ENCODE results near the gene PGA4. TPM values are rescaled to one million over a fixed set of nuclear protein-coding genes. Genes with fewer than 3 reads are reported as not detected.
"Not testable (repeated sequence)": the region's sequence is repeated elsewhere in the genome, so short reads cannot be mapped to it uniquely, and the experiment has no call there.

Gene PGA4
- total RNA-seq, 1 donor from 2014 or later, result not detected

GRCh38 chr11:61219016-61219415, 3.1 kb upstream of the PGA4 start:
- not testable (repeated sequence) for DNase-seq (ENCODE audit: low read depth); H3K36me3 ChIP-seq (ENCODE audit: control insufficient read depth, insufficient read depth, low read length); H3K4me3 ChIP-seq (ENCODE audit: low read depth, low read length); H3K27me3 ChIP-seq (ENCODE audit: control insufficient read depth, insufficient read depth, low read length)

DNA sequence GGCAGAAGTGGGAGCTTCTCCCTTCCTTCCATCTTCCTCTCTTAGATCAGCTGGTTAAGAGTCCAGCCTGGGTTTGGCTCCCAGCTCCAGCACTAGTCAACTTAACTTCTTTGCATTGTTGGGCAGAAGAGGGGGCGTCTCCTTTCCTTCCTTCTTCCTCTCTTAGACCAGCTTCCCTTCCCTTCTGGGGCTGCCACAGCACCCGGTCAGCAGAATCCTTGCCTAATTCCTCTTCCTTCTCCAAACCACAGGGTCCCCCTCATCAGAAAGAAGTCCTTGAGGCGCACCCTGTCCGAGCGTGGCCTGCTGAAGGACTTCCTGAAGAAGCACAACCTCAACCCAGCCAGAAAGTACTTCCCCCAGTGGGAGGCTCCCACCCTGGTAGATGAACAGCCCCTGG, 545 bp downstream of the PGA4 start:
- not testable (repeated sequence) for H3K4me3 ChIP-seq (ENCODE audit: low read depth, low read length); H3K27me3 ChIP-seq (ENCODE audit: control insufficient read depth, insufficient read depth, low read length); H3K36me3 ChIP-seq (ENCODE audit: control insufficient read depth, insufficient read depth, low read length); DNase-seq (ENCODE audit: low read depth)

DNA sequence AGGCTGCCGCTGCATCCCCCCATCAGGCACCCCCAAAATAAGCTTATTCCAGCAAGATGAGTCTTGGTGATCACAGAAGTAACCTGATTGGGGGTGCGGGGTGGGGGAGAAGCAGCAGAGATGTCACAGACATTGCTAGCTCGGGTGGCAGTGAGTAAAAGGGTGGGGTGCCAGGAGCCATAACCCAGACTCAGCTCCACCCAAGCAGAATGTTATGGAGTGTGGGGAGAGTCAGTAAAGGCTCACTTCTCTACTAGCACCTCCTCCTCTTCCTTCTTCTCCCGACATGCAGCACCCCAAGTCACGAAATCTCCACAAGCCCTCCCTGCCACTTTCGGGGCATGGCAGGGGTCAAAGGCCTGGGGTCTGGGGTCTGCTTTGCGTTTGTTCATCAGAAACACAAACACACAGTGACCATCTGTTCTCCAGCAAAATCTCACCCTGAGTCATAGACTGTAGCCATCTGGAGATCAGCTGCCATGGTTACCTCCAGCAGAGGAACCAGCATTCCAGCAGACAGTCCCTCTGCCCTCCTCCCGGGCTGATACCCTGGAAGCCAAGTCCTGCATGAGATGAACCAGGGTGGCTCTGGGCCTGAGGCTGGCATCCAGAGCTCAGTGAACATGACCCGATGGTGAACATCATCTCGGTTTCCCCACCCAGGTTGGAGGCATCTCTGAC, 4.5 kb downstream of the PGA4 start:
- H3K4me3 ChIP-seq (ENCODE audit: low read depth, low read length); DNase-seq (ENCODE audit: low read depth); H3K36me3 ChIP-seq (ENCODE audit: control insufficient read depth, insufficient read depth, low read length); H3K27me3 ChIP-seq (ENCODE audit: control insufficient read depth, insufficient read depth, low read length): not testable (repeated sequence)

GRCh38 chr11:61229458-61229857, 7.3 kb downstream of the PGA4 start:
- DNase-seq (ENCODE audit: low read depth), result not testable (repeated sequence)

DNA sequence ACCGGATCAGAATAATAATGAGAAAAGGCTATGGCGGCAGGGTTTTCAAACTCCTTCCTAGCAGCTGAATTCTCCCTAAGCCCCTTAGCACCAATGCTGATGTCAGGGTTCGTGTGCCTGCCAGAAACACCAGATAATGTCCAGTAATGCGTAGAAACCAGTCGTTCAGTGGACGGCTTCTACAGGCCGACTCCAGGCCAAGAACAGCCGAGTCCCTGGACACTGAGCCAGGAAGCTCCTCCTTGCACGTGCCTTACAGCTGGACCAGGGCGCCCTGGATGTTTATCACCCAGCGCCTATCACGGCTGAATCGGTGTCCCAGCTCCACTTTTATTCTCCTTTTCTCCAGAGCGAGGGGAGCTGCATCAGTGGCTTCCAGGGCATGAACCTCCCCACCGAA, 8.9 kb downstream of the PGA4 start:
- H3K27me3 ChIP-seq (ENCODE audit: control insufficient read depth, insufficient read depth, low read length); H3K36me3 ChIP-seq (ENCODE audit: control insufficient read depth, insufficient read depth, low read length); DNase-seq (ENCODE audit: low read depth); H3K4me3 ChIP-seq (ENCODE audit: low read depth, low read length): not testable (repeated sequence)

More at GRCh38 chr11:61229458-61229857, 7.3 kb downstream of the PGA4 start:
- not testable (repeated sequence) for H3K36me3 ChIP-seq (ENCODE audit: control insufficient read depth, insufficient read depth, low read length); H3K27me3 ChIP-seq (ENCODE audit: control insufficient read depth, insufficient read depth, low read length); H3K4me3 ChIP-seq (ENCODE audit: low read depth, low read length)

DNA sequence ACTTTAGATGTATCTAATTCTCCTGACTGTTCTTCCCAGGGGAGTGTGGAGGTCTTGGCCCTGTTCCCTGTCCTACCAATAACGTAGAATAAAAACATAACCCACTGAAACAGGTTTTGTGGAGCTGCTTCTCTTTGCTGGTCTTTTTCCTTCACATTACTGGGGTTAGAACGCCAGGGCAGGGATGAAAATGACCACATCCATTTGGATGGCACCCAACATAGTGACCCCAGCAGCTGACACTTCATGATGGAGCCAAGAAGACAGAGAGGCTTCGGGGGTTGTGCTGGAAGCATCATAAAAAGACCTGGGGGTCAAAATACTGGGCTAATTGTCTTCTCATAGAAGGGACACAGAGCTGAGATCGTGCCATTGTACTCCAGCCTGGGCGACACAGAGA, 9.4 kb downstream of the PGA4 start:
- H3K36me3 ChIP-seq (ENCODE audit: control insufficient read depth, insufficient read depth, low read length); H3K27me3 ChIP-seq (ENCODE audit: control insufficient read depth, insufficient read depth, low read length); DNase-seq (ENCODE audit: low read depth); H3K4me3 ChIP-seq (ENCODE audit: low read depth, low read length): not testable (repeated sequence)

DNA sequence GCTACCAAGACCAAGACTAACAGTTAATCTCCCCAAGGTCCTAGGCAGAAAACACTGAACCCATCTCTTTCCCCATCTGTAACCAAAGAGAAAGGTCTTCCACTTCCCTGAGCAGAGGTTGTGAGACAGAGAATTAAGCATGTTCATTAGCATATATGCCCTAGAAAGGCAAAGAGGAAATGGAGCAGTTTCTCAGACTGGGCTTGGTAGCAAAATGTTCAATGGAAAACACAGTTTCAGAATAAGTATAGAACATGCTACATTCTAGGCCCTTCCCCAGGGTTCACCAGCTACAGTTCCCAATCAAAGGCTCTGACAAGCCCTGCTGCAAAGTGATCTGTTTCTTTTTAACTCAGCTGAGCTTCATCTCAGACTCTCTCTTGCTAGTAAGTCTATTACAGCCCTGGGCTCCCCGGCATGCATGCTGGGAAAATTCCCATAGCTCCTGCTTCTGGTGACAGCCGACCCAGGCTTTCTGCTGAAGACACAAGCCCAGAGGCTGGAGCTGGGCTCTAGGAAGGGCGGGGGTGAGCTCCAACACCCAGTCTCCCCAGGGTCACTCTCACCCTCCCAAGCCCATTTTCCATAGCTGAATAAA, 10.5 kb downstream of the PGA4 start:
- not testable (repeated sequence) for H3K27me3 ChIP-seq (ENCODE audit: control insufficient read depth, insufficient read depth, low read length); DNase-seq (ENCODE audit: low read depth); H3K4me3 ChIP-seq (ENCODE audit: low read depth, low read length); H3K36me3 ChIP-seq (ENCODE audit: control insufficient read depth, insufficient read depth, low read length)

- DNase-seq (ENCODE audit: low read depth); H3K4me3 ChIP-seq (ENCODE audit: low read depth, low read length); H3K27me3 ChIP-seq (ENCODE audit: control insufficient read depth, insufficient read depth, low read length); H3K36me3 ChIP-seq (ENCODE audit: control insufficient read depth, insufficient read depth, low read length): not testable (repeated sequence)
Measured at GRCh38 chr11:61237130-61237529, 15.0 kb downstream of the PGA4 start.

GRCh38 chr11:61240288-61240687, 18.1 kb downstream of the PGA4 start:
- not testable (repeated sequence) for H3K4me3 ChIP-seq (ENCODE audit: low read depth, low read length); DNase-seq (ENCODE audit: low read depth); H3K27me3 ChIP-seq (ENCODE audit: control insufficient read depth, insufficient read depth, low read length); H3K36me3 ChIP-seq (ENCODE audit: control insufficient read depth, insufficient read depth, low read length)

DNA sequence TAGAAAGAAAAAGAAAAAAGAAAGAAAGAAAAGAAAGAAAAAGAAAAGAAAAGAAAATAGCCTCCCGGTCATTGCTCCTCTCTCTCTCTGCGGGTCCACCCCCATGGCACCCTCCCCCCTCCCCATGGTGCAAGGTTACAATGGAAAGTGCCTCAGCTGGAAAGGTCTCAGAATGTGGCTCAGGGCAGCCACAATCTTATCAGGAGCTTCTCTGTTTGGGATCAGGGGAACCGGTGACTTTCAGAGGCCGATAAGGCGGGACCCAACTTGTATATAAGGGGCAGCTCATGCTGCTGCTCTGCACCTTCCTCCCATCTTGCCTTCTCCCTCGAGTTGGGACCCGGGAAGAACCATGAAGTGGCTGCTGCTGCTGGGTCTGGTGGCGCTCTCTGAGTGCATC, 18.7 kb downstream of the PGA4 start, which contains the start of gene PGA5:
TSS of gene PGA5 (plus strand) at position 301 of the 400 bp plus-strand sequence. CDS start at position 353, 52 bp downstream.
- H3K27me3 ChIP-seq (ENCODE audit: control insufficient read depth, insufficient read depth, low read length); DNase-seq (ENCODE audit: low read depth); H3K36me3 ChIP-seq (ENCODE audit: control insufficient read depth, insufficient read depth, low read length); H3K4me3 ChIP-seq (ENCODE audit: low read depth, low read length): not testable (repeated sequence)

- H3K36me3 ChIP-seq (ENCODE audit: control insufficient read depth, insufficient read depth, low read length); DNase-seq (ENCODE audit: low read depth); H3K27me3 ChIP-seq (ENCODE audit: control insufficient read depth, insufficient read depth, low read length): not testable (repeated sequence)
Measured at GRCh38 chr11:61241526-61241925, 19.4 kb downstream of the PGA4 start.

GRCh38 chr11:61245284-61245964, 23.3 kb downstream of the PGA4 start:
- not testable (repeated sequence) for H3K36me3 ChIP-seq (ENCODE audit: control insufficient read depth, insufficient read depth, low read length); H3K4me3 ChIP-seq (ENCODE audit: low read depth, low read length); H3K27me3 ChIP-seq (ENCODE audit: control insufficient read depth, insufficient read depth, low read length); DNase-seq (ENCODE audit: low read depth)

More at GRCh38 chr11:61241526-61241925, 19.4 kb downstream of the PGA4 start:
- not testable (repeated sequence) for H3K4me3 ChIP-seq (ENCODE audit: low read depth, low read length)

- H3K36me3 ChIP-seq (ENCODE audit: control insufficient read depth, insufficient read depth, low read length); H3K27me3 ChIP-seq (ENCODE audit: control insufficient read depth, insufficient read depth, low read length); DNase-seq (ENCODE audit: low read depth); H3K4me3 ChIP-seq (ENCODE audit: low read depth, low read length): not testable (repeated sequence)
Measured at GRCh38 chr11:61248071-61248470, 25.9 kb downstream of the PGA4 start.

DNA sequence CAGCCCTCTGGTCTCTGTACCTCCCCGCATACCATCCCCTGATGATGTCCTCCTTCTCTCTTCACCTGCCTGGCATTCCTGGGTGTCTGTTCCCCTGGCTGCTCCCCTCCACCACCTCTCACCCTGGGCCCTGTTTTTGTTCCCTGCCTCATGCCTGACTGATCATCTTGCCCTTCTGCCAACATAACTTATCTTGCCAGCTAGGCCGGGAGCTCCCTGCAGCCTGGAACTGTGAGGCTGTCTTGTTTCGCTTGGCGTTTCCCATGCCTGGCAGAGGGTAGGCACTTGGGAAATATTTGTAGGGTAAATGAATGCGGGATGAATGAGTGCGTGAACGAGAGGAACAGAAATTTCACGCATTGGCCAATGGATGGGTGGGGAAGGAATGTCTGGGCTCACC, 27.1 kb downstream of the PGA4 start:
- not testable (repeated sequence) for H3K4me3 ChIP-seq (ENCODE audit: low read depth, low read length); H3K36me3 ChIP-seq (ENCODE audit: control insufficient read depth, insufficient read depth, low read length); H3K27me3 ChIP-seq (ENCODE audit: control insufficient read depth, insufficient read depth, low read length); DNase-seq (ENCODE audit: low read depth)
